ENCODE results near the gene GABRG2. TPM values are rescaled to one million over a fixed set of nuclear protein-coding genes. Genes with fewer than 3 reads are reported as not detected.

The GABRG2 gene
- polyA plus RNA-seq, 1 donor (not counting 4 experiments of a cell fraction or from before 2014, with no cell fraction given): not detected

GRCh38 chr5:162139190-162139589 lies 71.6 kb downstream of the GABRG2 start:
- H3K9ac ChIP-seq (ENCODE audit: control insufficient read depth, extremely low read depth, insufficient read depth, low read length): no peak overlapping the region
- FAIRE-seq (no peak), DNase-seq (ENCODE audit: low read depth, low spot score) (no peak)
- dilution Hi-C loops (cut with MboI; ENCODE audit: extremely low pct_ligation_motif_present, low sequenced_read_pairs): no loop called here
- H3K36me3 ChIP-seq (ENCODE audit: control insufficient read depth in 2 of 2, extremely low read depth in 1 of 2, insufficient read depth in 2 of 2, low read length in 2 of 2): no peaks in the 10 kb centered on the region
- no peaks in the 10 kb centered on the region for H3K9me1 ChIP-seq (ENCODE audit: control insufficient read depth, extremely low read depth, insufficient read depth, low read length)
- H3K9me3 ChIP-seq (ENCODE audit: control insufficient read depth, low read depth, low read length): no peaks in the 10 kb centered on the region
- no peak overlapping the region for H3K4me2 ChIP-seq (ENCODE audit: control insufficient read depth, extremely low read depth, insufficient read depth, low read depth, low read length)
- H3K79me2 ChIP-seq (ENCODE audit: control insufficient read depth, insufficient read depth, low read length): no peaks in the 10 kb centered on the region
- H3K4me3 ChIP-seq (ENCODE audit: control insufficient read depth in 2 of 3, extremely low read depth in 1 of 3, insufficient read depth in 2 of 3, low read depth in 1 of 3, low read length in 3 of 3): no peak overlapping the region
- H3K4me1 ChIP-seq (ENCODE audit: control insufficient read depth, extremely low read depth, insufficient read depth, low read length): no peaks in the 10 kb centered on the region
- no peaks in the 10 kb centered on the region for H3K27me3 ChIP-seq (ENCODE audit: control insufficient read depth, extremely low read depth, insufficient read depth, low read length)
- H3K27ac ChIP-seq (ENCODE audit: control insufficient read depth, insufficient read depth, low read length): no peak overlapping the region
- TF ChIP-seq, protein P1, sequence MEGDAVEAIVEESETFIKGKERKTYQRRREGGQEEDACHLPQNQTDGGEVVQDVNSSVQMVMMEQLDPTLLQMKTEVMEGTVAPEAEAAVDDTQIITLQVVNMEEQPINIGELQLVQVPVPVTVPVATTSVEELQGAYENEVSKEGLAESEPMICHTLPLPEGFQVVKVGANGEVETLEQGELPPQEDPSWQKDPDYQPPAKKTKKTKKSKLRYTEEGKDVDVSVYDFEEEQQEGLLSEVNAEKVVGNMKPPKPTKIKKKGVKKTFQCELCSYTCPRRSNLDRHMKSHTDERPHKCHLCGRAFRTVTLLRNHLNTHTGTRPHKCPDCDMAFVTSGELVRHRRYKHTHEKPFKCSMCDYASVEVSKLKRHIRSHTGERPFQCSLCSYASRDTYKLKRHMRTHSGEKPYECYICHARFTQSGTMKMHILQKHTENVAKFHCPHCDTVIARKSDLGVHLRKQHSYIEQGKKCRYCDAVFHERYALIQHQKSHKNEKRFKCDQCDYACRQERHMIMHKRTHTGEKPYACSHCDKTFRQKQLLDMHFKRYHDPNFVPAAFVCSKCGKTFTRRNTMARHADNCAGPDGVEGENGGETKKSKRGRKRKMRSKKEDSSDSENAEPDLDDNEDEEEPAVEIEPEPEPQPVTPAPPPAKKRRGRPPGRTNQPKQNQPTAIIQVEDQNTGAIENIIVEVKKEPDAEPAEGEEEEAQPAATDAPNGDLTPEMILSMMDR (optimal IDR thresholded peaks at IDR 0.05 in 1 of 3, IDR thresholded peaks at IDR 0.05 in 1 of 3, conservative IDR thresholded peaks at IDR 0.05 in 1 of 3; ENCODE audit: extremely low read depth in 1 of 3, insufficient read depth in 2 of 3, low read length in 3 of 3): no peak
- H4K20me1 ChIP-seq (ENCODE audit: control insufficient read depth, extremely low read depth, insufficient read depth, low read length): no peaks in the 10 kb centered on the region
- no peak overlapping the region for H2AFZ ChIP-seq (ENCODE audit: control insufficient read depth, low read length)

- H3K36me3 ChIP-seq (ENCODE audit: control insufficient read depth in 2 of 2, extremely low read depth in 1 of 2, insufficient read depth in 2 of 2, low read length in 2 of 2): no peaks in the 10 kb centered on the region
- H3K9ac ChIP-seq (ENCODE audit: control insufficient read depth, extremely low read depth, insufficient read depth, low read length): no peak overlapping the region
- H3K9me3 ChIP-seq (ENCODE audit: control insufficient read depth, low read depth, low read length): no peaks in the 10 kb centered on the region
- no peak overlapping the region for H3K4me3 ChIP-seq (ENCODE audit: control insufficient read depth in 2 of 3, extremely low read depth in 1 of 3, insufficient read depth in 2 of 3, low read depth in 1 of 3, low read length in 3 of 3)
- no peak overlapping the region for H3K27ac ChIP-seq (ENCODE audit: control insufficient read depth, insufficient read depth, low read length)
- dilution Hi-C loops (cut with MboI; ENCODE audit: extremely low pct_ligation_motif_present, low sequenced_read_pairs): no loop called here
- H3K4me1 ChIP-seq (ENCODE audit: control insufficient read depth, extremely low read depth, insufficient read depth, low read length): no peaks in the 10 kb centered on the region
- H3K79me2 ChIP-seq (ENCODE audit: control insufficient read depth, insufficient read depth, low read length): no peaks in the 10 kb centered on the region
- no peaks in the 10 kb centered on the region for H4K20me1 ChIP-seq (ENCODE audit: control insufficient read depth, extremely low read depth, insufficient read depth, low read length)
- no peaks in the 10 kb centered on the region for H3K9me1 ChIP-seq (ENCODE audit: control insufficient read depth, extremely low read depth, insufficient read depth, low read length)
- TF ChIP-seq, protein P1 (optimal IDR thresholded peaks at IDR 0.05 in 1 of 3, IDR thresholded peaks at IDR 0.05 in 1 of 3, conservative IDR thresholded peaks at IDR 0.05 in 1 of 3; ENCODE audit: extremely low read depth in 1 of 3, insufficient read depth in 2 of 3, low read length in 3 of 3): no peak
- no peak for TF ChIP-seq EZH2 (IDR thresholded peaks at IDR 0.05; ENCODE audit: low read length)
- no peaks in the 10 kb centered on the region for H3K27me3 ChIP-seq (ENCODE audit: control insufficient read depth, extremely low read depth, insufficient read depth, low read length)
- DNase-seq (ENCODE audit: low read depth, low spot score): no peak
- no peak overlapping the region for H2AFZ ChIP-seq (ENCODE audit: control insufficient read depth, low read length)
- no peak overlapping the region for H3K4me2 ChIP-seq (ENCODE audit: control insufficient read depth, extremely low read depth, insufficient read depth, low read depth, low read length)
- FAIRE-seq: no peak
Measured at GRCh38 chr5:162154242-162154641, 86.7 kb downstream of the GABRG2 start.

All from keratinocyte (primary cell).